IPS-18a (cell line): ENCODE results near the gene GRIN1.
"Not testable (repeated sequence)": the region's sequence is repeated elsewhere in the genome, so short reads cannot be mapped to it uniquely, and the experiment has no call there.

Experiments used
- H3K27ac ChIP-seq: one replicate; pipeline ENCODE4 v1.5.1; 2013; ENCODE audit warnings: low read length
- H3K27me3 ChIP-seq: one replicate; pipeline ENCODE4 v1.6.1; 2013; ENCODE audit warnings: mild to moderate bottlenecking, low read length; ENCODE audit not compliant: control insufficient read depth, insufficient read depth
- H3K36me3 ChIP-seq: one replicate; pipeline ENCODE4 v1.6.1; 2013; ENCODE audit warnings: low read depth, low read length; ENCODE audit not compliant: control insufficient read depth
- H3K4me1 ChIP-seq: one replicate; pipeline ENCODE4 v1.6.1; 2013; ENCODE audit warnings: low read depth, low read length; ENCODE audit not compliant: control insufficient read depth
- H3K4me3 ChIP-seq: one replicate; pipeline ENCODE4 v1.5.1; 2013; ENCODE audit warnings: low read length
- H3K9ac ChIP-seq: one replicate; pipeline ENCODE4 v1.6.1; 2013; ENCODE audit warnings: mild to moderate bottlenecking, low read length, moderate library complexity
- H3K9me3 ChIP-seq: one replicate; pipeline ENCODE4 v1.6.1; 2013; ENCODE audit warnings: low read depth, low read length; ENCODE audit not compliant: control insufficient read depth

GRIN1 gene

GRCh38 chr9:137114220-137114612 lies 24.7 kb upstream of the GRIN1 start:
- no peak overlapping the region for H3K9ac ChIP-seq
- H3K4me1 ChIP-seq = no peaks in the 10 kb centered on the region
- peaks cover 23% of the 10 kb centered on the region for H3K27me3 ChIP-seq
- H3K9me3 ChIP-seq = no peaks in the 10 kb centered on the region
- H3K27ac ChIP-seq = no peak overlapping the region
- H3K36me3 ChIP-seq = no peaks in the 10 kb centered on the region
- H3K4me3 ChIP-seq = peak overlapping the region; percentile 16

- no peak within 1 kb of the TSS for H3K27ac ChIP-seq
- H3K9me3 ChIP-seq = no peaks in the 10 kb centered on the region
- no peak within 1 kb of the TSS for H3K9ac ChIP-seq
- peaks cover 23% of the 10 kb centered on the region for H3K27me3 ChIP-seq
- peak within 1 kb of the TSS; percentile 16 for H3K4me3 ChIP-seq
- H3K36me3 ChIP-seq = no peaks in the 10 kb centered on the region
- no peaks in the 10 kb centered on the region for H3K4me1 ChIP-seq
Measured at GRCh38 chr9:137114613-137115393, 24.2 kb upstream of the GRIN1 start, which contains the start of gene DPP7. DPP7 (minus strand) TSS chr9:137114733; CDS start chr9:137114713, 20 bp downstream.

- no peaks in the 10 kb centered on the region for H3K4me1 ChIP-seq
- H3K9me3 ChIP-seq = no peaks in the 10 kb centered on the region
- no peaks in the 10 kb centered on the region for H3K36me3 ChIP-seq
- H3K9ac ChIP-seq = no peak overlapping the region
- H3K4me3 ChIP-seq = no peak overlapping the region
- no peak overlapping the region for H3K27ac ChIP-seq
- peaks cover 23% of the 10 kb centered on the region for H3K27me3 ChIP-seq
Measured at GRCh38 chr9:137115394-137116026, 23.4 kb upstream of the GRIN1 start.

- Histone ChIP-seq H3K9ac (no peak overlapping the region), H3K36me3 (no peaks in the 10 kb centered on the region), H3K9me3 (no peaks in the 10 kb centered on the region), H3K4me1 (no peaks in the 10 kb centered on the region), H3K27me3 (peaks cover 23% of the 10 kb centered on the region), H3K27ac (no peak overlapping the region), H3K4me3 (no peak overlapping the region)
Measured at GRCh38 chr9:137116027-137116507, 22.9 kb upstream of the GRIN1 start.

GRCh38 chr9:137116728-137117127 lies 22.2 kb upstream of the GRIN1 start:
- Histone ChIP-seq H3K9me3 (no peaks in the 10 kb centered on the region), H3K27ac (no peak overlapping the region), H3K4me1 (no peaks in the 10 kb centered on the region), H3K36me3 (no peaks in the 10 kb centered on the region), H3K27me3 (peaks cover 23% of the 10 kb centered on the region), H3K9ac (no peak overlapping the region), H3K4me3 (no peak overlapping the region)

- no peak overlapping the region for H3K9ac ChIP-seq
- no peak overlapping the region for H3K27ac ChIP-seq
- H3K36me3 ChIP-seq = no peaks in the 10 kb centered on the region
- H3K4me1 ChIP-seq = no peaks in the 10 kb centered on the region
- no peaks in the 10 kb centered on the region for H3K9me3 ChIP-seq
- H3K4me3 ChIP-seq = no peak overlapping the region
- H3K27me3 ChIP-seq = peaks cover 23% of the 10 kb centered on the region
Measured at GRCh38 chr9:137117269-137117731, 21.7 kb upstream of the GRIN1 start.

GRCh38 chr9:137118092-137118603 lies 20.8 kb upstream of the GRIN1 start:
- H3K4me1 ChIP-seq, H3K4me3 ChIP-seq, H3K9ac ChIP-seq, H3K9me3 ChIP-seq, H3K27ac ChIP-seq, H3K36me3 ChIP-seq: not testable (repeated sequence)
- peaks cover 23% of the 10 kb centered on the region for H3K27me3 ChIP-seq

- H3K9ac ChIP-seq, H3K4me1 ChIP-seq, H3K9me3 ChIP-seq, H3K27me3 ChIP-seq, H3K27ac ChIP-seq, H3K4me3 ChIP-seq, H3K36me3 ChIP-seq: not testable (repeated sequence)
Measured at GRCh38 chr9:137121927-137122795, 16.8 kb upstream of the GRIN1 start.

GRCh38 chr9:137122796-137123467 lies 16.0 kb upstream of the GRIN1 start:
- not testable (repeated sequence) for H3K9ac ChIP-seq, H3K36me3 ChIP-seq, H3K4me3 ChIP-seq, H3K27ac ChIP-seq, H3K27me3 ChIP-seq, H3K9me3 ChIP-seq, H3K4me1 ChIP-seq

GRCh38 chr9:137123468-137123837 lies 15.5 kb upstream of the GRIN1 start:
- no peak overlapping the region for H3K4me3 ChIP-seq
- peaks cover under 1% of the 10 kb centered on the region for H3K4me1 ChIP-seq
- no peak overlapping the region for H3K27ac ChIP-seq

More at GRCh38 chr9:137123468-137123837, 15.5 kb upstream of the GRIN1 start:
- no peak overlapping the region for H3K9ac ChIP-seq
- no peaks in the 10 kb centered on the region for H3K9me3 ChIP-seq
- no peaks in the 10 kb centered on the region for H3K36me3 ChIP-seq
- H3K27me3 ChIP-seq = peaks cover 2% of the 10 kb centered on the region
